Measurements from ENCODE around the gene PIK3R6.

Gene PIK3R6

GRCh38 chr17:8838551-8839095, 28.9 kb downstream of the PIK3R6 start:
- no peaks in the 10 kb centered on the region for H3K9me2 ChIP-seq (ENCODE audit: low read depth, low read length)
- no peaks in the 10 kb centered on the region for H3K4me1 ChIP-seq (ENCODE audit: insufficient read depth, low read length, severe bottlenecking)
- H3F3A ChIP-seq (ENCODE audit: insufficient read depth, low read length): no peaks in the 10 kb centered on the region
- peaks cover 5% of the 10 kb centered on the region; the same call in 1 of the 2 replicates for H3K27me3 ChIP-seq (ENCODE audit: insufficient read depth, low read length)
- TF ChIP-seq CTCF (IDR thresholded peaks at IDR 0.05; ENCODE audit: low read length) (no peak), EZH2 (IDR thresholded peaks at IDR 0.05; ENCODE audit: borderline replicate concordance, low read length) (no peak)
- no peaks in the 10 kb centered on the region for H4K20me1 ChIP-seq (ENCODE audit: insufficient read depth, low read length)
- no peak overlapping the region for H3K4me2 ChIP-seq (ENCODE audit: low read length)
- no peaks in the 10 kb centered on the region for H3K9me3 ChIP-seq (ENCODE audit: low read length)
- no peak overlapping the region for H2AFZ ChIP-seq (ENCODE audit: low read length)
- no peak overlapping the region for H3K9ac ChIP-seq (ENCODE audit: low read length)
- H3K4me3 ChIP-seq (ENCODE audit: low read depth, low read length, poor library complexity, severe bottlenecking): no peak overlapping the region
- H3K79me2 ChIP-seq (ENCODE audit: insufficient read depth, low read length): no peaks in the 10 kb centered on the region
- no peaks in the 10 kb centered on the region for H3K36me3 ChIP-seq (ENCODE audit: insufficient read depth, low read length)
- no peak overlapping the region for H3K27ac ChIP-seq (ENCODE audit: low read depth, low read length, poor library complexity, severe bottlenecking)

DNA sequence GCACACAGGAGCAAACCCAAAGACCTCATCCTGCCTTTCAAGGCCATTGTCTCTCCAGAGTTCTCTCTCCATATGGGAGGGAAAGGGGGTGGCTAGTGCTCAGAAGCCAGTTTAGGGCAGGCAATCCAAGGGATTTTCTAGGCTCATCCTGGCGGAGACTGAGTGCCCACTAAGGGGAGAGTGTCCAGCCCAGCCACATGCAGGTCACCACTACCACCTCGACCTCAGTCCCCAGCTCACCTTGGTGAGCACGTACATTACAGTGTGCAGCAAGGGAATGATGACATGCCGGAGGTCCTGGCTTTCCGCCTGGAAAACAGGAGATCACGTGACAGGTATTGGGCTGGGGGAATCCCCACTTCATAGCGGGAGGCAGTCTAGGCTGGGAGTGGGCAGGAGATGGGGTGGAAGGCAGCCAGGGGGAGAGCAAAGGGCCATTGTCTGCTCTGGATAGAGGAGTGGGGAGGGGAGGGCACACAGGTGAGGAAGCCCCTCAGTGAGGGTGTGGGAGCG, 29.9 kb downstream of the PIK3R6 start:
- H3K9me2 ChIP-seq (ENCODE audit: low read depth, low read length): no peaks in the 10 kb centered on the region
- no peak overlapping the region for H3K4me2 ChIP-seq (ENCODE audit: low read length)
- no peaks in the 10 kb centered on the region for H3K79me2 ChIP-seq (ENCODE audit: insufficient read depth, low read length)
- H3K4me3 ChIP-seq (ENCODE audit: low read depth, low read length, poor library complexity, severe bottlenecking): no peak overlapping the region
- H3K9ac ChIP-seq (ENCODE audit: low read length): no peak overlapping the region
- H3F3A ChIP-seq (ENCODE audit: insufficient read depth, low read length): no peaks in the 10 kb centered on the region
- TF ChIP-seq CTCF (IDR thresholded peaks at IDR 0.05; ENCODE audit: low read length) (no peak), EZH2 (IDR thresholded peaks at IDR 0.05; ENCODE audit: borderline replicate concordance, low read length) (no peak)
- H3K27ac ChIP-seq (ENCODE audit: low read depth, low read length, poor library complexity, severe bottlenecking): no peak overlapping the region
- no peaks in the 10 kb centered on the region for H3K9me3 ChIP-seq (ENCODE audit: low read length)
- H2AFZ ChIP-seq (ENCODE audit: low read length): no peak overlapping the region
- H4K20me1 ChIP-seq (ENCODE audit: insufficient read depth, low read length): no peaks in the 10 kb centered on the region
- H3K36me3 ChIP-seq (ENCODE audit: insufficient read depth, low read length): no peaks in the 10 kb centered on the region
- no peaks in the 10 kb centered on the region for H3K4me1 ChIP-seq (ENCODE audit: insufficient read depth, low read length, severe bottlenecking)
- peaks cover 5% of the 10 kb centered on the region; the same call in 1 of the 2 replicates for H3K27me3 ChIP-seq (ENCODE audit: insufficient read depth, low read length)

- Histone ChIP-seq H3K79me2 (ENCODE audit: insufficient read depth, low read length) (no peaks in the 10 kb centered on the region), H3K27ac (ENCODE audit: low read depth, low read length, poor library complexity, severe bottlenecking) (no peak overlapping the region), H3K9me2 (ENCODE audit: low read depth, low read length) (no peaks in the 10 kb centered on the region), H3F3A (ENCODE audit: insufficient read depth, low read length) (no peaks in the 10 kb centered on the region), H3K27me3 (ENCODE audit: insufficient read depth, low read length) (peaks cover 5% of the 10 kb centered on the region; the same call in 1 of the 2 replicates), H2AFZ (ENCODE audit: low read length) (no peak overlapping the region), H3K9ac (ENCODE audit: low read length) (no peak overlapping the region), H3K4me2 (ENCODE audit: low read length) (no peak overlapping the region), H3K9me3 (ENCODE audit: low read length) (no peaks in the 10 kb centered on the region), H3K36me3 (ENCODE audit: insufficient read depth, low read length) (no peaks in the 10 kb centered on the region), H4K20me1 (ENCODE audit: insufficient read depth, low read length) (no peaks in the 10 kb centered on the region), H3K4me1 (ENCODE audit: insufficient read depth, low read length, severe bottlenecking) (no peaks in the 10 kb centered on the region), H3K4me3 (ENCODE audit: low read depth, low read length, poor library complexity, severe bottlenecking) (no peak overlapping the region)
- TF ChIP-seq CTCF (IDR thresholded peaks at IDR 0.05; ENCODE audit: low read length): no peak
- TF ChIP-seq EZH2 (IDR thresholded peaks at IDR 0.05; ENCODE audit: borderline replicate concordance, low read length): no peak
These were observed 30.5 kb downstream of the PIK3R6 start for GRCh38 chr17:8836821-8837562.

Data from OCI-LY1 (cell line).